ENCODE results near the gene TANK. TPM values are rescaled to one million over a fixed set of nuclear protein-coding genes. Genes with fewer than 3 reads are reported as not detected.
A peak's percentile ranks its signal among the peaks of the same experiment; 100 is the strongest.

Gene TANK
- total RNA-seq, 1 experiment from 2014 or later, result 35.9 TPM

DNA sequence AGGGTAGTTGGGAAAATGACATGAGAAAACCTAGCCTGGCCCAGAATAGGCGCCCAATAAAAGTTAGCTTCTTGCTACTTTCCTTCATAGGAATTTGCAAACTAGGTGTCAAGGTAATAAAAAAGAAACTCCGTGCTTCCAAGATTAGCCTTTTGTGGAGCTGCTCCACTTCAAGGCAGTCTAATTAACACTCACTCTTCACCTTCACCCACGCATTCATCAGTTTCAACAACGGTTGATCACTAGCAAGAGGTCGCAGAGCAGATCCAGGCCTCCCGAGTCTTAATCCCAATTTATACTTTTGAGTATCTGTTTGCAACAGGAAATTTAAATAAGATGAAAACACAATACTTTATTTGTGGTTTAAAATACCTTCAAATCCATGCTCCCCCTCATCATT lies 39.5 kb upstream of the TANK start:
- H3K36me3 ChIP-seq (ENCODE audit: insufficient read depth, low read length, poor library complexity, severe bottlenecking), result no peaks in the 10 kb centered on the region
- H3K27me3 ChIP-seq (replicated peaks; ENCODE audit: insufficient read depth, low read depth, low read length, poor library complexity), result no peaks in the 10 kb centered on the region
- intact Hi-C loops (cut with micrococcal nuclease; ENCODE audit: unreplicated experiment), result no loop called here
- H3K4me1 ChIP-seq (ENCODE audit: insufficient read depth, low read length, poor library complexity, severe bottlenecking), result peaks cover 33% of the 10 kb centered on the region
- no peaks in the 10 kb centered on the region for H3K9me3 ChIP-seq (ENCODE audit: low read depth, low read length, poor library complexity, severe bottlenecking)
- DNase-seq (ENCODE audit: low spot score), result no peak
- ChIA-PET POLR2A (ENCODE audit: low non-redundant PET) (interaction anchor here (0.6 kb wide), 1 partner anchor 890 kb away, joined by 4 read pairs; no protein-coding TSS in a partner anchor), CTCF (no interaction called here)
- no TSS peak for BruUV-seq (replicated peaks)
- TF ChIP-seq EZH2 (IDR thresholded peaks at IDR 0.05; ENCODE audit: borderline replicate concordance, low read depth, low read length, poor library complexity, severe bottlenecking) (no peak), CTCF (conservative IDR thresholded peaks at IDR 0.05; ENCODE audit: low read depth, low read length) (no peak)
- no peak overlapping the region for H3K27ac ChIP-seq (ENCODE audit: low read depth, low read length, poor library complexity, severe bottlenecking)
- H3K4me3 ChIP-seq (ENCODE audit: low read depth, low read length, poor library complexity, severe bottlenecking), result no peak overlapping the region

- BruUV-seq (replicated peaks), result no TSS peak
- TF ChIP-seq CTCF (conservative IDR thresholded peaks at IDR 0.05; ENCODE audit: low read depth, low read length) (no peak), EZH2 (IDR thresholded peaks at IDR 0.05; ENCODE audit: borderline replicate concordance, low read depth, low read length, poor library complexity, severe bottlenecking) (no peak)
- intact Hi-C loops (cut with micrococcal nuclease; ENCODE audit: unreplicated experiment), result no loop called here
- H3K4me3 ChIP-seq (ENCODE audit: low read depth, low read length, poor library complexity, severe bottlenecking), result no peak overlapping the region
- H3K36me3 ChIP-seq (ENCODE audit: insufficient read depth, low read length, poor library complexity, severe bottlenecking), result no peaks in the 10 kb centered on the region
- ChIA-PET CTCF (no interaction called here), POLR2A (ENCODE audit: low non-redundant PET) (no interaction called here)
- no peaks in the 10 kb centered on the region for H3K27me3 ChIP-seq (replicated peaks; ENCODE audit: insufficient read depth, low read depth, low read length, poor library complexity)
- peaks cover 33% of the 10 kb centered on the region for H3K4me1 ChIP-seq (ENCODE audit: insufficient read depth, low read length, poor library complexity, severe bottlenecking)
- no peak for DNase-seq (ENCODE audit: low spot score)
- no peak overlapping the region for H3K27ac ChIP-seq (ENCODE audit: low read depth, low read length, poor library complexity, severe bottlenecking)
- no peaks in the 10 kb centered on the region for H3K9me3 ChIP-seq (ENCODE audit: low read depth, low read length, poor library complexity, severe bottlenecking)
Observed at GRCh38 chr2:161121622-161122021, 38.6 kb upstream of the TANK start.

DNA sequence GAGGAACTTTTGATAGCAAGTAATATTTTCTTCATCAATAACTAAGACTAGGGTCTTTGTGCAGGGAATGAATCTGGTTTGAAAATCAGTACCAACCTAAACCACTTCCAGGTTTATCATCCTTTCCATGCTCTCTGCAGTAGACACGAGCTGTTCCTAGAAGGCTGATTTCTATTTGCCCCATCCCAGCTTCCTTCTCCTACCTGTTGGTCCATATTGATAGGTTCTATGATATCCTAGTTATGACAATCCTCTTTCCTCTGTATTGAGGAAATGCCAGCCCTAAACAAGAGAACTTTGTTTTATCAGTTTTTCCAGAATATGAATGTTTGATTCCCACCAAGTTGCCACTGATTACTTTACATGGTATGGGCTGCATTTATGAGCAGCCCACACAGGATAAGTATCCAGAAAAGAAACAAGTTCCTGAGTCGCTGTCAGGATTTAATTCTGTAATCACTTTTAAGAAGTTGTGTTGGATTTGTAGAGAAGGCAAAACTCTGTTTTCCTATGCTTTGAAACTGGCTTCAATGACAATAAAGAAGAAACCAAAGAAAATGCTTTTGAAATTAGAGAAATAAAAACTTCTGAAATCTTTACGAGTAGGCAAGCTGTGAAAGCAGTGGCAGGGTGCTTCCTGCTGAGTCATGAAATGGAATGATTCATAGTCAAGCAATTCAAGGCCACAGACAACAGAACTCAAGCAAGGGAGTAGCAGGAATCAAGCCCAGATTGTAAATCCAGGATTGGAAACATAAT lies 37.3 kb upstream of the TANK start:
- Histone ChIP-seq H3K27me3 (replicated peaks; ENCODE audit: insufficient read depth, low read depth, low read length, poor library complexity) (no peaks in the 10 kb centered on the region), H3K4me1 (ENCODE audit: insufficient read depth, low read length, poor library complexity, severe bottlenecking) (peaks cover 33% of the 10 kb centered on the region), H3K36me3 (ENCODE audit: insufficient read depth, low read length, poor library complexity, severe bottlenecking) (no peaks in the 10 kb centered on the region), H3K27ac (ENCODE audit: low read depth, low read length, poor library complexity, severe bottlenecking) (peak overlapping the region; percentile 82), H3K9me3 (ENCODE audit: low read depth, low read length, poor library complexity, severe bottlenecking) (no peaks in the 10 kb centered on the region), H3K4me3 (ENCODE audit: low read depth, low read length, poor library complexity, severe bottlenecking) (peak overlapping the region; percentile 18)
- BruUV-seq (replicated peaks), result no TSS peak
- ChIA-PET POLR2A (ENCODE audit: low non-redundant PET) (no interaction called here), CTCF (no interaction called here)
- peak; percentile 96 for DNase-seq (ENCODE audit: low spot score)
- TF ChIP-seq CTCF (conservative IDR thresholded peaks at IDR 0.05; ENCODE audit: low read depth, low read length) (no peak), EZH2 (IDR thresholded peaks at IDR 0.05; ENCODE audit: borderline replicate concordance, low read depth, low read length, poor library complexity, severe bottlenecking) (no peak)
- intact Hi-C loops (cut with micrococcal nuclease; ENCODE audit: unreplicated experiment), result no loop called here
